ENCODE results near the gene TRAK1.

DNA sequence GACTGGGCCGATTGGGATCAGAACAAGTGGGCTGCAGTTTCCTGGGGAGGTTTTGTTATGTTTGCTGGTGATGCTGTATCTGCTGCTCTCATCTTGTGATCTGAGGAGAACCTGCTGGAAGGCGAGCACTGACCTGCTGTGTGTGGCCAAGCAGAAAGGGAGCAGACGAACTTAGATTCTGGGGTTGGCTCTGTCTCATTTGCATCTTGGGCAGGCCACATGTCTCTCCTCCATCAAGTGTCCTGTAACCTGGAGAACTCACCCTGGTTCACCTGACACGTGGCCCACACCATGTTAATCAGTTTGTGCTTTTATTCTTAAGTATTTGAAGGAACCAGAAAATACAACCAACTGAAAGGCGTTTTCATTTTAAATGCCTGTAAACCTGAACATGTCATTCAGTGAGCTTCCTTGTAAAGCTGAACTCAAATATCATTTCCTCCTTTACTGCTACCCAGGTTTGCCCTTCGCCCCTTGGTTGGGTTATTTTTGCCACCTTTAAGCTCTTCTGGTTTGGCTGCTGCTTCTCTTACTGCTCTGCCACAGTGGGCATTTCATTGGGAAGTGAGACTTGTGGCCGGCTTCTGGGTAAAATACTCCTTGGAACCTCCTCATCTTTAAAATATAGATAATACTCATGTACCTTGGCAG, 33.5 kb upstream of the TRAK1 start:
- TF ChIP-seq, protein P1, sequence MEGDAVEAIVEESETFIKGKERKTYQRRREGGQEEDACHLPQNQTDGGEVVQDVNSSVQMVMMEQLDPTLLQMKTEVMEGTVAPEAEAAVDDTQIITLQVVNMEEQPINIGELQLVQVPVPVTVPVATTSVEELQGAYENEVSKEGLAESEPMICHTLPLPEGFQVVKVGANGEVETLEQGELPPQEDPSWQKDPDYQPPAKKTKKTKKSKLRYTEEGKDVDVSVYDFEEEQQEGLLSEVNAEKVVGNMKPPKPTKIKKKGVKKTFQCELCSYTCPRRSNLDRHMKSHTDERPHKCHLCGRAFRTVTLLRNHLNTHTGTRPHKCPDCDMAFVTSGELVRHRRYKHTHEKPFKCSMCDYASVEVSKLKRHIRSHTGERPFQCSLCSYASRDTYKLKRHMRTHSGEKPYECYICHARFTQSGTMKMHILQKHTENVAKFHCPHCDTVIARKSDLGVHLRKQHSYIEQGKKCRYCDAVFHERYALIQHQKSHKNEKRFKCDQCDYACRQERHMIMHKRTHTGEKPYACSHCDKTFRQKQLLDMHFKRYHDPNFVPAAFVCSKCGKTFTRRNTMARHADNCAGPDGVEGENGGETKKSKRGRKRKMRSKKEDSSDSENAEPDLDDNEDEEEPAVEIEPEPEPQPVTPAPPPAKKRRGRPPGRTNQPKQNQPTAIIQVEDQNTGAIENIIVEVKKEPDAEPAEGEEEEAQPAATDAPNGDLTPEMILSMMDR (conservative IDR thresholded peaks at IDR 0.05; ENCODE audit: low read length), result no peak
- no peak for TF ChIP-seq EZH2phosphoT487 (IDR thresholded peaks at IDR 0.05; ENCODE audit: borderline replicate concordance, low read depth, low read length)

Measured in OCI-LY7 (cell line).